Dendritic cell treated with granulocyte-macrophage colony-stimulating factor and Interleukin-4, amounts not matched to agents 40 ng/mL and 50 ng/mL, for 4 days (primary cell): ENCODE data around the gene RFNG.

Experiments used
- H3K27ac Mint-ChIP-seq: one replicate; pipeline ENCODE4 v1.8.0; 2022; ENCODE audit warnings: mild to moderate bottlenecking, mixed read lengths
- H3K27me3 Mint-ChIP-seq: one replicate; pipeline ENCODE4 v1.8.0; 2022; ENCODE audit warnings: mild to moderate bottlenecking, mixed read lengths
- H3K36me3 Mint-ChIP-seq: one replicate; pipeline ENCODE4 v1.8.0; 2022; ENCODE audit warnings: low read depth, mixed read lengths
- H3K4me1 Mint-ChIP-seq: one replicate; pipeline ENCODE4 v1.8.0; 2022; ENCODE audit warnings: low read depth, mixed read lengths
- H3K4me3 Mint-ChIP-seq: one replicate; pipeline ENCODE4 v1.8.0; 2022; ENCODE audit warnings: mild to moderate bottlenecking, moderate library complexity, mixed read lengths
- H3K9me3 Mint-ChIP-seq: one replicate; pipeline ENCODE4 v1.8.0; 2022; ENCODE audit warnings: mixed read lengths
- intact Hi-C: fragments of 100-400 bp; cut with micrococcal nuclease; formaldehyde crosslinking; loops from one replicate; pipeline ENCODE4 v1.15.0; 2022

RFNG gene

DNA sequence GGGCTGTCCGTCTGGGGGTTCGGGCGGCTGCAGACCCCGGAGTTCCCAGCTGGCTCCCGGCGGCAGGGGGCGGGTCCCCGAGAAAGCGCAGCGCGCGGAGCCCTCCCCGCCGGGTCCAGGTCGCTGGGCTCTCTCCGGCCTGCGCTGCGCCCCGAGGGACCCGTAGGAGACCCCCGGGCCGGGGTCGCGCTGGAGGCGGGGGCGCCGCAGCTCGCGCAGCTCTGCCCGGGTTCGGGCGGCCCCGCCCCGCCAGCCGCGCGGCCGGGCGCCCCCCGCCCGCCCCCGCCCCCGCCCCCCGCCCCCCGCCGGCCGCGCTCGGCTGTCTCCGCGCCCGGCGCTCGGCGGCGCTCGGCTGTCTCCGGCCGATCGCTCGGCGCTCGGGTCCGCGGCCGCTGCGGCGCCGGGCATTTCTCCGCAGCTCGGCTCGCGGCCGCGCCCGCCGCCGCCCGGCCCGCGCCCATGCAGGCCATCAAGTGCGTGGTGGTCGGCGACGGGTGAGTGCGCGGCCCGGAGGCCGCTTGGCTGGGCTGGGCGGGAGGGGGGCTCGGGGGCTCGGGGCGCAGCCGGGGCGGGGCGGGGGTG lies 20.2 kb downstream of the RFNG start, which contains the start of gene RAC3:
TSS of gene RAC3 (plus strand) at position 376 of the 582 bp plus-strand sequence. CDS start at position 460, 84 bp downstream.
- H3K27me3 Mint-ChIP-seq = peaks cover 29% of the 10 kb centered on the region
- peak within 1 kb of the TSS; percentile 85 for H3K4me3 Mint-ChIP-seq
- peaks cover 55% of the 10 kb centered on the region for H3K36me3 Mint-ChIP-seq
- H3K9me3 Mint-ChIP-seq = no peaks in the 10 kb centered on the region
- peak within 1 kb of the TSS; percentile 49 for H3K27ac Mint-ChIP-seq
- intact Hi-C loops = loop anchor here (10.0 kb wide), 1 partner anchor 73 kb away; no protein-coding TSS in a partner anchor
- peaks cover 30% of the 10 kb centered on the region for H3K4me1 Mint-ChIP-seq

GRCh38 chr17:82030470-82031302 lies 20.9 kb downstream of the RFNG start:
- intact Hi-C loops = loop anchor here (1.0 to 10.0 kb wide), 2 partner anchors 74 to 124 kb away; no protein-coding TSS in a partner anchor
- peak overlapping the region; percentile 85 for H3K4me3 Mint-ChIP-seq

DNA sequence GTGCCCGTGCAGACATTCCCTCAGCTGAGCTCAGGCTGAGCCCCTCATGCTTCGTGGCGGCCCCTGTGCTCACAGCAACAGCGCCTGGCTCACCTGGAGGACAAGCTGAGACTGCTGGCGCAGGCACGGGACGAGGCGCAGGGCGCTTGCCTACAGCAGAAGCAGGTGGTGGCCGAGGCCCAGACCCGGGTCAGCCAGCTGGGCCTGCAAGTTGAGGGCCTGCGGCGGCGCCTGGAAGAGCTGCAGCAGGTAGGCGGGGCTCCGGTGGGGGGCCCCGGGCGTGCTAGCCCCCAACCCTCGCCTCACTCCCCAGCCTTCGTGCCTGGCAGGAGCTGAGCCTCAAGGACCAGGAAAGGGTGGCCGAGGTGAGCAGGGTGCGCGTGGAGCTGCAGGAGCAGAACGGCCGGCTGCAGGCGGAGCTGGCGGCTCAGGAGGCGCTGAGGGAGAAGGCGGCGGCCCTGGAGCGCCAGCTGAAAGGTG lies 21.6 kb downstream of the RFNG start:
- Mint-ChIP-seq H3K4me1 (peaks cover 22% of the 10 kb centered on the region), H3K4me3 (no peak overlapping the region), H3K27me3 (peaks cover 27% of the 10 kb centered on the region), H3K36me3 (peaks cover 50% of the 10 kb centered on the region), H3K9me3 (no peaks in the 10 kb centered on the region), H3K27ac (peak overlapping the region; percentile 49)
- intact Hi-C loops = loop anchor here (1.0 to 10.0 kb wide), 2 partner anchors 75 to 124 kb away; no protein-coding TSS in a partner anchor

More at GRCh38 chr17:82030470-82031302, 20.9 kb downstream of the RFNG start:
- H3K27me3 Mint-ChIP-seq = peaks cover 29% of the 10 kb centered on the region
- H3K36me3 Mint-ChIP-seq = peaks cover 56% of the 10 kb centered on the region
- peak overlapping the region; percentile 49 for H3K27ac Mint-ChIP-seq
- H3K9me3 Mint-ChIP-seq = no peaks in the 10 kb centered on the region
- H3K4me1 Mint-ChIP-seq = peaks cover 29% of the 10 kb centered on the region

DNA sequence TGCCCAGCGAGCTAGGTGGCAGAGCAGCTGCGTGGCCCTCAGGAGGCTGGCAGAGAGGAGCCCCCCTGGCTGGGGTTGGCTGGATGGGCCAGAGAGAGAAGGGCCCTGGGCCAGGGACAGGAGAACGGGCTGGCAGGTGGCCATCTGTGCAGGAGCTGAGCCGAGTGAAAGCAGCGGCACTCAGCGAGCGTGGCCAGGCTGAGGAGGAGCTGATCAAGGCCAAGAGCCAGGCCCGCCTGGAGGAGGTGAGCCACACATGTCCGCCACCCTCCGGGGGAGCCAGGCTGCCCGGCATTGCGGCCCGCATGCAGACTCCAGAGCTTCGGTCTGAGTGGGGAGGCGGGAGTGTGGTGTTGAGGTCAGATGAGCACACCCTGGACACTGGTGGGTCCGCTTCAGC lies 22.2 kb downstream of the RFNG start:
- Mint-ChIP-seq H3K27ac (no peak overlapping the region), H3K9me3 (no peaks in the 10 kb centered on the region), H3K4me1 (peaks cover 21% of the 10 kb centered on the region), H3K27me3 (peaks cover 27% of the 10 kb centered on the region), H3K4me3 (no peak overlapping the region), H3K36me3 (peaks cover 43% of the 10 kb centered on the region)
- intact Hi-C loops = no loop called here

DNA sequence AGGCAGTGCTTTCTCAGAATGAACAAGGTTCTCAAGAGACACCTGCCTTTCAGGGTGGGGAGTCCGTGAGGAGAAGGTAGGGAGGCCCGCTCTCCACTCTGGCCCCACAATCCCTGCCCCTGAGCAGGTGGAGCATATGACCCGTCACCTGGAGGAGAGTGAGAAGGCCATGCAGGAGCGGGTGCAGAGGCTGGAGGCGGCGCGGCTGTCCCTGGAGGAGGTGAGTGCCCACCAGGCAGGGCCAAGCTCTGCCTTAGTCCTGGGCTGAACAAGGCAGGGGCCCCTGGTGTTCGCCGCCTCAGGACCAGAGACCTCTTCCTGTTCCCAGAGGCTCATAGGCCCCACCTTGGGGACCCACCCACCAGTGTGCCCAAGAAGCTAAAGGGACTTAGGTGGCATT lies 22.6 kb downstream of the RFNG start:
- H3K4me1 Mint-ChIP-seq = peaks cover 25% of the 10 kb centered on the region
- H3K27ac Mint-ChIP-seq = no peak overlapping the region
- H3K27me3 Mint-ChIP-seq = peaks cover 27% of the 10 kb centered on the region
- no peak overlapping the region for H3K4me3 Mint-ChIP-seq
- H3K9me3 Mint-ChIP-seq = no peaks in the 10 kb centered on the region
- intact Hi-C loops = no loop called here
- H3K36me3 Mint-ChIP-seq = peaks cover 42% of the 10 kb centered on the region

- intact Hi-C loops = no loop called here
- H3K9me3 Mint-ChIP-seq = no peaks in the 10 kb centered on the region
- H3K4me3 Mint-ChIP-seq = no peak overlapping the region
- H3K27me3 Mint-ChIP-seq = peaks cover 23% of the 10 kb centered on the region
- no peak overlapping the region for H3K27ac Mint-ChIP-seq
- peaks cover 31% of the 10 kb centered on the region for H3K4me1 Mint-ChIP-seq
- H3K36me3 Mint-ChIP-seq = peaks cover 42% of the 10 kb centered on the region
Measured at GRCh38 chr17:82028246-82028645, 23.4 kb downstream of the RFNG start.

GRCh38 chr17:82025401-82026107 lies 26.1 kb downstream of the RFNG start:
- intact Hi-C loops = no loop called here
- peaks cover 44% of the 10 kb centered on the region for H3K4me1 Mint-ChIP-seq
- H3K27ac Mint-ChIP-seq = no peak overlapping the region
- no peaks in the 10 kb centered on the region for H3K9me3 Mint-ChIP-seq
- peaks cover 53% of the 10 kb centered on the region for H3K36me3 Mint-ChIP-seq
- H3K27me3 Mint-ChIP-seq = peaks cover 9% of the 10 kb centered on the region
- no peak overlapping the region for H3K4me3 Mint-ChIP-seq

- H3K4me1 Mint-ChIP-seq = peaks cover 47% of the 10 kb centered on the region
- H3K27me3 Mint-ChIP-seq = peaks cover 5% of the 10 kb centered on the region
- no peak overlapping the region for H3K27ac Mint-ChIP-seq
- H3K4me3 Mint-ChIP-seq = no peak overlapping the region
- intact Hi-C loops = no loop called here
- H3K9me3 Mint-ChIP-seq = no peaks in the 10 kb centered on the region
- peaks cover 59% of the 10 kb centered on the region for H3K36me3 Mint-ChIP-seq
Measured at GRCh38 chr17:82024859-82025258, 26.8 kb downstream of the RFNG start.

GRCh38 chr17:82023447-82024241 lies 28.0 kb downstream of the RFNG start:
- H3K27ac Mint-ChIP-seq = peak overlapping the region; percentile 63
- no peaks in the 10 kb centered on the region for H3K9me3 Mint-ChIP-seq
- no peaks in the 10 kb centered on the region for H3K27me3 Mint-ChIP-seq
- H3K36me3 Mint-ChIP-seq = peaks cover 54% of the 10 kb centered on the region
- peak overlapping the region; percentile 84 for H3K4me3 Mint-ChIP-seq
- intact Hi-C loops = no loop called here
- peaks cover 41% of the 10 kb centered on the region for H3K4me1 Mint-ChIP-seq

DNA sequence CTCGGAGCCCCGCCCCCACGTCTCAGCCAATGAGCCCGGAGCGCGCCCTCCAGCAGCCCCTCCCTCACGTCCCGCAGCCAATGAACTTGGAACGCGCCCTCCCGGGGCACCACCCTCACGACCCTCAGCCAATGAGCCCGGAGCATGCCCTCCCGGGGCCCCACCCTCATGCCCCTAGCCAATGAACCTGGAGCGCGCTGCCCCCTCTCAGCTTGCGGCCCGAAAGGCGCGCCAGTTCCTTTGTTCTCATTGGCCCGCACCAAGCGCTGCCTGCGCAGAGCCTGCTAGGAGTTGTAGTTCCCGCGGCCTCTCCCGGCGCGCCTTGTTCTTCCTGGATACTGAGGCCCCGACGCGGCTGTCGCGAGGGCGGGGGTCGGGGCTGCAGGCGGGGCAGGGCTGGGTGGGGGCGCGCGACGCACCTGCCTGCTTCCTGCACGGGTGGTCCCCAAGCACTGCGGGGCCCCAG lies 28.6 kb downstream of the RFNG start, which contains the start of gene LRRC45:
TSS of gene LRRC45 (plus strand) at position 325 of the 466 bp plus-strand sequence. CDS start 339 bp downstream, outside the sequence.
- Mint-ChIP-seq H3K4me3 (peak within 1 kb of the TSS; percentile 84), H3K27ac (peak within 1 kb of the TSS; percentile 80), H3K27me3 (no peaks in the 10 kb centered on the region), H3K9me3 (no peaks in the 10 kb centered on the region), H3K4me1 (peaks cover 41% of the 10 kb centered on the region), H3K36me3 (peaks cover 54% of the 10 kb centered on the region)
- intact Hi-C loops = no loop called here

DNA sequence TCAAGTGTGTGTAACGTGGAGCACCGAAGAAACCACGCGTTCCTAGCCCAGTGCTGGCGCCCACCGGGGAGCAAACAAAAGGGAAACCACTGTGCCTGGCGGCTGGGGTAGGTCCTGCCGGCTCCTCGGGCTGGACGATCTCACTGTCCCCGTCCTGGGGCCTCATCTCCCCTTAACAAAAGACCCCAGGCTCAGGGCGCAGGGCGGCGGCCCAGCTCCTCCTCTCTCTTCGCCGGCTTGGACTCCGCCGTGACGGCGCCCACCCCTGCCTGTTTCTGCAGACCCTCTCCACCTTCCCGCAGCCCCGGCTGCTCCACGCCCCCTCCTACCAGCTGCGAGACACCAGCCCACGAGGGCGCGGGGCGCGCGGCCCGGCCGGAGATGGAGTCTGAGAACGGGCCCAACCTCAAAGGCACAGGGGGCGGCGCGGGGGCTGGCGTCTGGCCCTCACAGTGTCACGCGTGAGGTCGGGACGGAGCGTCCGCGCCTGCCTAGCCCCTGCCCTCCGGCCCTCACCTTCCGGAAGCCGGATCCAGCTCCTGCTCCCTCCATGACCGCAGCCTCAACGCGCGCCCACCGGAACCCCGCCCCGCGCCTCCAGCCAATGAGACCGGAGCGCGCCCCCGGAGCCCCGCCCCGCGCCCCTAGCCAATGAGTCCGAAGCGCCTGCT lies 29.2 kb downstream of the RFNG start, which contains the start of gene CENPX:
TSS of gene CENPX (minus strand) at position 569 of the 671 bp plus-strand sequence. CDS start at position 552, 17 bp downstream.
- Mint-ChIP-seq H3K27ac (peak within 1 kb of the TSS; percentile 80), H3K36me3 (peaks cover 54% of the 10 kb centered on the region), H3K27me3 (no peaks in the 10 kb centered on the region), H3K4me3 (peak within 1 kb of the TSS; percentile 84), H3K9me3 (no peaks in the 10 kb centered on the region), H3K4me1 (peaks cover 41% of the 10 kb centered on the region)
- intact Hi-C loops = no loop called here

DNA sequence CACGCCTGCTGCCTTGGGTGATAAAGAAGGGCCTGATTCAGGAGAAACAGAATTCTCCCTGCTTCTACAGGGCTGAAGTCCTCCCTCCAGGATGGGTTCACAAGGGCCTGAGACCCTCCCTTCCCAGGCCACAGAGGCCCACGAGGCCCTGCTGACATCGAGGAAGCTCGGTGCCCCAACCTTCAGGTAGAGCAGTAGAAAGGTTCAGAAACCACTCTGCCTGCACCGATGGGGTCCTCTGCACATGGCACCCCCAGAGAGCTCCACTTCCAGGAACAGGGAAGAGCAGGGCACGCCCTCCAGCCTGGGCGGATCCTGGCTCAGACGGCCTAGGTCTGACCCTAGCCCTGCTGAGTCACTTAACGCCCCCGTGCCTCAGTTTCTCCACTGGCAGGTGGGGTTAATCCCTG lies 29.7 kb downstream of the RFNG start:
- Mint-ChIP-seq H3K4me1 (peaks cover 41% of the 10 kb centered on the region), H3K27ac (peak overlapping the region; percentile 80), H3K36me3 (peaks cover 54% of the 10 kb centered on the region), H3K9me3 (no peaks in the 10 kb centered on the region), H3K27me3 (no peaks in the 10 kb centered on the region), H3K4me3 (peak overlapping the region; percentile 84)
- intact Hi-C loops = loop anchor here (1.0 kb wide), 1 partner anchor 63 kb away; no protein-coding TSS in a partner anchor
